ENCODE results near the gene NEK5.
"Not testable (repeated sequence)": the region's sequence is repeated elsewhere in the genome, so short reads cannot be mapped to it uniquely, and the experiment has no call there.

NEK5 gene

DNA sequence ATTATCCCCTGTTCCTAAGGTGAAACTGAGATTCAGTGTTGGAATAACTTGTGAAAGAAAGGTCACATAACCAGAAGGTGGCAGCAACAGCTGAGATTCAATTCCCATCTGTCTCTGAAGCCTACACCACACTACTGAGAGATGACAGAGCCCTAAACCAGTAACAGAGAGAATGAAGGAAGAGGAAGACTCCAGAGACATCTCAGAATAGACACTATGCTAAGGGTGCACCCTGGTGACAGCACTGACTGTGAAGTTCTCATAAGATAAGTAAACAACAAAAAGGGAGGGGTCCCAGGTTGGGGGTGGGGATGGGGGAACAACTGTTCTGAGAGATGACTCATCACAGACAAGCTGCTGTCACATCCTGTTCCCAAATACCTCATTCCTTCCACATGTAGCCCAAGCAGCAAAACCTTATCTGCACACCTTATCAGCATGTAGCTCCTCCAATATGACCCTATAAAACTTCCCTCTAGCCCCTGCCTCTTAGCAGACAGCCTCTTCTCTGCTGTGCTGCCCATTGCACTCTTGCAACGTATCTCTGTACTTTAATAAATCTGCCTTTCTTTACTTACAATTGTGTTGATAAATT lies 57.8 kb downstream of the NEK5 start:
- DNase-seq, result peak; percentile 3 to 26 (median 18)

GRCh38 chr13:52067237-52067636 lies 61.6 kb downstream of the NEK5 start:
- peak in 1 of 4 experiments; percentile 4 for DNase-seq

DNA sequence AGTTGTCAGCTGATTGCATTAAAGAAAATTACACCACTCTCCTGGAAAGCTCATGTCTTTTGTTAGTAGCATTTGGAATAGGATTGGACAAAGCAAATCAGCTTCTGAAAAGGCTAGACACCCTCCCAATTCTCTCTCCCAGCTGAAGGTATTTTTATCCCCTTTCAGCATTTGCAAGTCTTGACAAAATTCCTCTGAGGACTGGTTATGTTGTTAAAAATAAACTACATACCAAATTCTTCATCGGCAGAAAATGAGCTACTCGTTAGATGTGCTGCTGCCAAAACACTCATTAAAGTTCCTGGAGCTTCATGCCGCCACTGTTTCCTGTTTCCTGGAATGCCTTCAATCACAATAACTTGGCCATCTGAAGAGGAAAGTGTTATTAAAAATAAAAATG lies 67.3 kb downstream of the NEK5 start:
- no peak for DNase-seq

GRCh38 chr13:52061064-52061463 lies 67.8 kb downstream of the NEK5 start:
- DNase-seq, result not testable (repeated sequence)

DNA sequence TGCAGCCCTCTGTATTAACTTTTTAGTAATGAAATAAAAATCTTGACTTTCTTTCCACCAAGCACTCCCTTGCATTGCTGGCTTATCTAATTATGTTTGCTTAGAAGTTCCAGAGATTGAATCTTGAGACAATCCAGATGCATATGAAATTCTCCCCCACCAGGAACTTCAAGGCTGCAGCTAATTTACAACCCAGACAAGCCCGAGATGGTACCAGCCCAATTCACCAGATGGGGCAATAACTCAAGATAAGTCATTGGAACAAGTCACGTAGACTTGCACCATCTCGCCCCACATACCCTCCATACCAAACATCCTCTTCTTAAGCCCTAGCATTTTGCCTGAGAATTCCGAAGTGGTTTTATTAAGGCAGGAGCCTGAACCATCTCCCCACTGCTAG lies 75.4 kb downstream of the NEK5 start:
- no peak for DNase-seq

- DNase-seq, result no peak
Measured at GRCh38 chr13:52051400-52051799, 77.5 kb downstream of the NEK5 start.

- no peak for DNase-seq
Measured at GRCh38 chr13:52048516-52048915, 80.4 kb downstream of the NEK5 start.

- DNase-seq, result no peak
Measured at GRCh38 chr13:52047463-52047862, 81.4 kb downstream of the NEK5 start.

GRCh38 chr13:52043675-52044074 lies 85.2 kb downstream of the NEK5 start:
- no peak for DNase-seq

- no peak for DNase-seq
Measured at GRCh38 chr13:52036037-52036436, 92.8 kb downstream of the NEK5 start.

DNA sequence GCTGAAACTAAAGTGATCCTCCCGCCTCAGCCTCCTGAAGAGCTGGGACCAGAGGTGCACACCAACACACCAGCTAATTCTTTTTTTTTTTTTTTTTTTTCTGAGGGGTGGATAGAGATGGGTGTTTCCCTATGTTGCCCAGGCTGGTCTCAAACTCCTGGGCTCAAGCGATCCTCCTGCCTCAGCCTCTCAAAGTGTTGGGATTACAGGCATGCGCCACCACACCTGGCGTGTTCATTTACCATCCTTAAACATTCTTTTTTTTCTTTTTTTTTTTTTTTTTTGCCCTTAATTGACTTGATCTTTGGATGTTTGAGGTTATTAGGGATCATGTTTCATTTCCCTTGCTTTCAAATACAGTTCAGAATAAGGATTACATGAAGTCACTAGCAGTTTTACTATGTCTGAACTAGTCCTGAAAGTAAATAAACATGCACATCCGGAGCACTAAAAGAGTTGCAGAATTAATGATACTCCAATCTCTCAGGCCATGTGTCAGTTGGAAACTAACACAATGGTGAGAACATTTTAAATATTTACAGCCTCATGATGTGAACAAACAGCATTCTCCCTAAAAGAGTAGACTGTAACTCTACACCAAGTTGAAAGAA lies 94.2 kb downstream of the NEK5 start:
- no peak for DNase-seq

- DNase-seq, result no peak
Measured at GRCh38 chr13:52033039-52033438, 95.8 kb downstream of the NEK5 start.

DNA sequence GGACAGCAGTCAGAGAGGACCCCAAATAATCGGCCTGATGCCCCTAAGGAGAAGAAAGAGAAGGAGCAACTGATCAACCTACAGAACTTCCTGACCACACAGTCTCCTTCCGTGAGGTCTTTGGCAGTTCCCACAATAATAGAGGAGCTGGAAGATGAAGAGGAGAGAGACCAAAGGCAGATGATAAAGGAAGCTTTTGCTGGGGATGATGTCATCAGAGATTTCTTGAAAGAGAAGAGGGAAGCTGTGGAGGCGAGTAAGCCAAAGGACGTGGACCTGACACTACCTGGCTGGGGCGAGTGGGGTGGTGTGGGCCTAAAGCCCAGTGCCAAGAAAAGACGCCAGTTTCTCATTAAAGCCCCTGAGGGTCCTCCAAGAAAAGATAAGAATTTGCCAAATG lies 98.5 kb downstream of the NEK5 start:
- DNase-seq, result not testable (repeated sequence)

- no peak for DNase-seq
Measured at GRCh38 chr13:52029569-52029968, 99.3 kb downstream of the NEK5 start.

DNA sequence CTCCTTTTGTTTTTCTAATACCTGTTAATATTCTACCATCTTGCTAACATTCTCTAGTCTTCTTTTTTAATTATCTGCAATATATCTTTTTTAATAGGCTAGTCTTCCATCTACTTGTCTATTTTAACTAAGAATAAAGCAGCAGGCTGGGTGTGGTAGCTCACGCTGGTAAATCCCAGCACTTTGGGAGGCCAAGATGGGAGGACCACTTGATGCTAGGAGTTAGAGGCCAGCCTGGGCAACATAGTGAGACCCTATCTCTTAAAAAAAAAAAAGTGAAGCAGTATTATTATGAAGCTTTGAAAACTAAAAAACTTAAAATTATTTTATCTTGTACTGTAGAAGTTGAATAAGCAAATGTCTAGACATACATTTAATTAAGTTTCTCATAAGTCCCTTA lies 101.0 kb downstream of the NEK5 start:
- no peak for DNase-seq

DNA sequence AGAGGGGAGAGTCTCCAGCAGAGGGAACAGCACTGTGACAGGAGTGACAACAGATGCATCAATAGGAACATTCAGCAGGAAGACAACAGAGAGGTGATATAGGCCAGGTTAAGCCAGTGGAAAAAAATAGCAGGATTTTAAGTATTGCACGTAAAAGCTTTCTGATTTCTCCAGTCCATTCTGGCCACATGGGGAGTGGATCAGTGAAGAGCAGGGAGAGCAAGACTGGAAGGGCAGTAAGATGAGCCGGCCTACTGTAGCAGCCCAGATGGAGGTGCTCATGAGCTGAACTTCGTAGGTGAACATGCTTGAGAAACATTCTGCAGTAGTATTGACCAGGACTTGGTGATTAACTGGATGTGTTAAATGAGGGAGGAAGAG lies 102.6 kb downstream of the NEK5 start:
- no peak for DNase-seq

GRCh38 chr13:52025475-52026245 lies 103.2 kb downstream of the NEK5 start:
- no peak for DNase-seq

GRCh38 chr13:52024481-52024880 lies 104.4 kb downstream of the NEK5 start, which contains the start of gene UTP14C:
TSS of gene UTP14C (plus strand) at chr13:52024691. CDS start at chr13:52028805, 4,114 bp downstream.
- DNase-seq, result no peak

DNA sequence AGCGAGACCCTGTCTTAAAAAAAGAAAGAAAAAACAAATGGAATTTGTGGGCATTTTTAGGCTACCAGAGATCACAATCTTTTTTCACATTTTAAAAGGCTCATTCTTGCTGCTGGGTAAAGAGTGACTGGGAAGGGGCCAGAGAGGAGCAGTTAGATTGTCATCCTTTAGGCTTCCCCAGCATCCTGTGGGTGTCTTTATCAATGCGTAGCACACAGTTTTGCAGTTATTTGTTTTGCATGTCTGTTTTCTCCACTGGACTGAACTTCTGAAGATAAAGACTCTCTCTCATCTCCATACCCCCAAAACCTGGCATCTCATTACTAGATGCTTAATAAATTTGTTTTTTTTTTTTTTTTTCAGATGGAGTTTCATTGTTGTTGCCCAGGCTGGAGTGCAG lies 106.5 kb downstream of the NEK5 start:
- DNase-seq, result no peak

DNA sequence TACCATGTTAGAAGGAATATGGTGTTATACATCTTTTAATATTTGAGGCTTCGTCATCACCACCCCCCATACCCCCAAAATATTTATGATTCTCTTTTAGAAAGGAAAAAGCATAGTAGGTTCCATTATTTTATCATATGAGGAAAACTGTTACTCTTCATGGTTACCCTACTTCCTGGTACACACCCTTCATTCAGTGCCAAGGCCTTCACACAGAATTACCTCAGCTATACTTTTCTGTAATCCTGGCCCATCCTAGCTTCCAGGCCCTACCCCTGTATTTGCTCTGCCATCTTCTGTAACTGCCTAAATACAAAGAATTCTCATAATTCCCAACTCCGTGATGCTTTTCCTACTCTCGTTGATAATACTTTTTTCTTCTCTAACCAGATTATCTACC lies 108.7 kb downstream of the NEK5 start:
- DNase-seq, result no peak

GRCh38 chr13:52016296-52016695 lies 112.6 kb downstream of the NEK5 start:
- DNase-seq, result no peak

GRCh38 chr13:52012512-52012836 lies 116.4 kb downstream of the NEK5 start:
- DNase-seq, result no peak

DNA sequence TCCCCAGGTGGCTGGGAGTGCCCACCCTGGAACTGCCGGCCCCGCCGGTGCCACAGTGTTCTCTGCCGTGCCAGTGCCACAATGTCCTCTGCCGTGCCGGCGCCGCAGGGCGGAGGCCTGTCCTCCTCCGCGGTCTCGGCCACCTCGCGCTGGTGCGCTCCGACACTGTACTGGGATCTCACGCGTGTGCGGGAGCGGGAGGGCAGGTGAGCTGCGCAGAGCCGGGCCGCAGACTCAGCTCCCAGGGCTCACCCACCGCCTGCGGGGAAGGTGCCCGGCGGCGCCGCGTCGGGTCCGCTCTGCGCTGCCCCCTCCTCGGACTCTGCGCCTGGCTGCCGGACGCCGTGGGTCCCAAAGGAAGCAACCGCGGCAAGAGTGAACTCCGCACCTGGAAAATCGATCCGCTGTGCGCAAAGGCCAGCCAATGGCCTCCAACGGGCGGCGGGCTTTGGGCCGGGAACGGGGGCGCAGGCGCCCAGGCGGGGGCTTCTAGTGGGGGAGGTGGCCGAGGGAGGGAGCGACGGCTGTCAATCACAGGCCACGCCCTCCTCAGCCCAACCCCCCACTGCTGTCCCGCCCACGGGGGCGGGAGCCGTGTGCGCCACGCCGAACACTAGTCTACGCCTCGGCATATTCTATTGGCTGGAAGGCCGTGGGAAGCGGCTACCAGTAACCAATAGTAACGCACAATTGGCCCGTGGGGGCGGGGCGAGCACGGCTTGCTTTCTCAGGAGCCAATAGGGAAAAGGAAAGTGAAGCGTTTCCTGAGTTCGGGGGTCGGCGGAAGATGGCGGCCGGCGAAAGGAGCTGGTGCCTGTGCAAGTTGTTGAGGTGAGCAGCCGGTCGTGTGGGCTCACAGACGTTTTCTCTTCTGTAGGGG lies 117.0 kb downstream of the NEK5 start, which contains the start of gene ALG11:
TSS of gene ALG11 (plus strand) at position 767 of the 880 bp plus-strand sequence. CDS start at position 788, 21 bp downstream.
- DNase-seq, result peak; percentile 99 to 100 (median 100)

Data from suppressor macrophage (primary cell).